Suprapubic skin (tissue), 4 donors: ENCODE results near the gene OR2A42. TPM values are rescaled to one million over a fixed set of nuclear protein-coding genes. Genes with fewer than 3 reads are reported as not detected.
"Not testable (repeated sequence)": the region's sequence is repeated elsewhere in the genome, so short reads cannot be mapped to it uniquely, and the experiment has no call there.

Experiments
- DNase-seq, 2 donors: peaks; one replicate each; pipeline ENCODE4 v3.0.0-alpha.2; 2019; ENCODE audit warnings: low spot score in 2 of 2
- H3K27ac ChIP-seq: fragments of 200-600 bp; sonication (generic); one replicate; pipeline ENCODE4 v1.5.1; 2019
- H3K27me3 ChIP-seq: fragments of 200-600 bp; sonication (generic); one replicate; pipeline ENCODE4 v1.5.1; 2019
- H3K36me3 ChIP-seq: fragments of 200-600 bp; sonication (generic); one replicate; pipeline ENCODE4 v1.5.1; 2019
- H3K4me1 ChIP-seq: fragments of 200-600 bp; sonication (generic); one replicate; pipeline ENCODE4 v1.5.1; 2019
- H3K4me3 ChIP-seq: fragments of 200-600 bp; sonication (generic); one replicate; pipeline ENCODE4 v1.5.1; 2019; ENCODE audit warnings: mild to moderate bottlenecking
- H3K9me3 ChIP-seq: fragments of 200-600 bp; sonication (generic); one replicate; pipeline ENCODE4 v1.5.1; 2019
- WGBS: methylation state at CpG from one replicate; pipeline ENCODE4 v1.1.5; 2018; 5-methylcytosine and 5-hydroxymethylcytosine counted together
- total RNA-seq, 4 donors: library from RNA; depleted of rRNA; stranded (reverse); fragments of >200 nt; gene quantifications; one replicate each; pipeline ENCODE4 v1.1.0, GENCODE V29; 2016
- TF ChIP-seq, protein P1 (sequence below), 2 donors: fragments of 200-600 bp in 1 of 2; fragments of 450-650 bp in 1 of 2; sonication (generic) in 1 of 2; IDR thresholded peaks; one replicate each; pipeline ENCODE4 v1.5.1; 2016 to 2019; ENCODE audit warnings: antibody characterized with exemption in 2 of 2, mild to moderate bottlenecking in 1 of 2, moderate library complexity in 1 of 2

The OR2A42 gene
- total RNA-seq, 4 donors from 2014 or later = 0.56 TPM; not detected in 3

DNA sequence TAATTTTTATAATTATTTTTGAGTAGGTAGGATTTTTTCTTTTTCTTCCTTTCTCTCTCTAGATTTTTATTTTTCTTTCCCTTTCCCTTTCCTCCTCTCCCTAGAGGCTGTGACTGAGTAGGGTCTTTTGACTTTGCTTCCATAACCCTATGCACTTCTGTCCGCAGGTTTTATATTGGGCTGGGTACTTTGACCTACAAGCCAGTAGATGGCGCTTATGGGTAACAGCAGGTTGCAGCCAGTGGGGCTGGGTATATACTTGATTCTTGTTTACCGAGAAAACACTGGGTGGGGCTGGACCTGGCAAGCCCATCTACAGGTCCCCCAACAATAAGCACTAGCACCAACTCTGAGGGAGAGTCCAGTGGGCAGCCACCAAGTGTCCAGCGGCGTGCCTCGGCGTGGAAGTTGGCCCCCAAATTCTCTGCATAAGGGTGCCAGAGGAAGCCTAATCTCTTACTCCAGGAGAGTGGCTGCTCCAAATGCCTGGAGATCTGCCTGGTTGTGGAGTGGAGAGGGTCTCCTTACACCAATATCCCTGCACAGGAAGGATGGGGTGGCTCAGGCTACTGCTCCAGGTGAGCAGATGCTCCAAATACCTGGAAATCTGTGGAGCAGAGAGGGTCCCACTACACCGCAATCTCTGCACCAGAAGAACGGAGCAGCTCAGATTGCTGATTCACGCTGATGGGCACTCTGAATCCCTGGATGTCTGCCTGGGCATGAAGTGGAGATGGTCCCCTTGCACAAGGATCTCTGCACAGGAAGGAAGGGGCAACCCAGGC is 60.8 kb downstream of the OR2A42 start:
- WGBS = no CpG with 5 or more reads among the region's 10 CpGs
- not testable (repeated sequence) for H3K4me1 ChIP-seq, H3K9me3 ChIP-seq, H3K27ac ChIP-seq, H3K36me3 ChIP-seq, H3K4me3 ChIP-seq, DNase-seq, H3K27me3 ChIP-seq
- TF ChIP-seq, protein P1, sequence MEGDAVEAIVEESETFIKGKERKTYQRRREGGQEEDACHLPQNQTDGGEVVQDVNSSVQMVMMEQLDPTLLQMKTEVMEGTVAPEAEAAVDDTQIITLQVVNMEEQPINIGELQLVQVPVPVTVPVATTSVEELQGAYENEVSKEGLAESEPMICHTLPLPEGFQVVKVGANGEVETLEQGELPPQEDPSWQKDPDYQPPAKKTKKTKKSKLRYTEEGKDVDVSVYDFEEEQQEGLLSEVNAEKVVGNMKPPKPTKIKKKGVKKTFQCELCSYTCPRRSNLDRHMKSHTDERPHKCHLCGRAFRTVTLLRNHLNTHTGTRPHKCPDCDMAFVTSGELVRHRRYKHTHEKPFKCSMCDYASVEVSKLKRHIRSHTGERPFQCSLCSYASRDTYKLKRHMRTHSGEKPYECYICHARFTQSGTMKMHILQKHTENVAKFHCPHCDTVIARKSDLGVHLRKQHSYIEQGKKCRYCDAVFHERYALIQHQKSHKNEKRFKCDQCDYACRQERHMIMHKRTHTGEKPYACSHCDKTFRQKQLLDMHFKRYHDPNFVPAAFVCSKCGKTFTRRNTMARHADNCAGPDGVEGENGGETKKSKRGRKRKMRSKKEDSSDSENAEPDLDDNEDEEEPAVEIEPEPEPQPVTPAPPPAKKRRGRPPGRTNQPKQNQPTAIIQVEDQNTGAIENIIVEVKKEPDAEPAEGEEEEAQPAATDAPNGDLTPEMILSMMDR (IDR thresholded peaks at IDR 0.05) = peak; percentile 25 to 48

Other genes starting within 250 kb of the OR2A42 start
- gene OR6B1, start 239.3 kb downstream of the OR2A42 start, total RNA-seq = not detected
- not detected for gene OR2A5, start 190.7 kb downstream of the OR2A42 start, total RNA-seq
- not detected for gene OR2A25, start 169.8 kb downstream of the OR2A42 start, total RNA-seq
- gene OR2A12, start 153.3 kb downstream of the OR2A42 start, total RNA-seq = not detected
- gene OR2A2, start 130.0 kb downstream of the OR2A42 start, total RNA-seq = not detected
- gene OR2A14, start 116.4 kb downstream of the OR2A42 start, total RNA-seq = not detected
- 10 to 100 TPM in 3 of 4 donors, 1 to 10 TPM in 1; 7.5 to 35.0 (median 20.2) TPM for gene CTAGE4, start 56.1 kb downstream of the OR2A42 start, total RNA-seq
- gene ARHGEF35, start 43.8 kb downstream of the OR2A42 start, total RNA-seq = 10 to 100 TPM; 15.5 to 31.6 (median 17.4) TPM
- 10 to 100 TPM; 14.6 to 64.2 (median 42.0) TPM for gene OR2A7, start 25.2 kb upstream of the OR2A42 start, total RNA-seq
- 10 to 100 TPM in 2 of 4 donors, 1 to 10 TPM in 2; 4.7 to 16.7 (median 7.8) TPM for gene CTAGE8, start 29.7 kb upstream of the OR2A42 start, total RNA-seq
- gene OR2A1, start 72.8 kb upstream of the OR2A42 start, total RNA-seq = not detected
- gene ARHGEF5, start 115.8 kb upstream of the OR2A42 start, total RNA-seq = 100 to 1,000 TPM in 1 of 4 donors, 10 to 100 TPM in 3; 62.3 to 109 (median 86.3) TPM
- not detected for gene NOBOX, start 164.1 kb upstream of the OR2A42 start, total RNA-seq